Panc1 (cell line): ENCODE data around the gene C3orf33. TPM values are rescaled to one million over a fixed set of nuclear protein-coding genes. Genes with fewer than 3 reads are reported as not detected.

Source experiments
- ATAC-seq: fragments of 200-7000 bp; cut with Tn5 transposase; 2 replicates; pipeline ENCODE4 v1.9.1; 2020; ENCODE audit warnings: mild to moderate bottlenecking, moderate library complexity
- BruUV-seq: library from RNA; stranded (reverse); fragments of 400-500 nt; replicated peaks from 2 replicates; lab custom pipeline; 2021; lab: Mats Ljungman, UMichigan
- CTCF ChIA-PET: fragments of 300-600 bp; sonication (Branson Sonifier 250); formaldehyde crosslinking; loops from one replicate; lab custom pipeline; 2022; ENCODE audit warnings: antibody characterized with exemption; lab: Charles Lee
- POLR2A ChIA-PET: fragments of 300-600 bp; sonication (Branson Sonifier 250); formaldehyde crosslinking; loops from one replicate; lab custom pipeline; 2022; ENCODE audit warnings: antibody characterized with exemption; lab: Charles Lee
- DNase-seq: peaks from one replicate; pipeline ENCODE4 v3.0.0-alpha.2; 2010; ENCODE audit warnings: low read depth, low spot score
- H3K27ac ChIP-seq: 2 replicates; pipeline ENCODE4 v1.5.1; 2011; ENCODE audit warnings: mild to moderate bottlenecking, low read length, inconsistent platforms
- H3K27me3 ChIP-seq: fragments of 200-500 bp; sonication (Bioruptor generic); 2 replicates; pipeline ENCODE4 v1.6.0; 2014; ENCODE audit warnings: low read length, inconsistent platforms; ENCODE audit not compliant: control insufficient read depth, insufficient read depth
- H3K36me3 ChIP-seq: fragments of 200-500 bp; sonication (Bioruptor generic); 2 replicates; pipeline ENCODE4 v1.5.1; 2014; ENCODE audit warnings: inconsistent platforms, mild to moderate bottlenecking, low read length, moderate library complexity; ENCODE audit not compliant: control insufficient read depth, insufficient read depth
- H3K4me1 ChIP-seq: 2 replicates; pipeline ENCODE4 v1.5.1; 2011; ENCODE audit warnings: inconsistent platforms, mild to moderate bottlenecking, low read length, moderate library complexity; ENCODE audit not compliant: control insufficient read depth, insufficient read depth
- H3K4me3 ChIP-seq, 2 experiments: 2 replicates each; pipeline ENCODE4 v1.5.1; 2011 to 2012; ENCODE audit warnings: low read depth in 2 of 2, low read length in 2 of 2, mild to moderate bottlenecking in 2 of 2, inconsistent platforms in 1 of 2, moderate library complexity in 1 of 2
- H3K9me3 ChIP-seq: fragments of 200-500 bp; sonication (Bioruptor generic); 2 replicates; pipeline ENCODE4 v1.5.1; 2014; ENCODE audit warnings: low read depth, mild to moderate bottlenecking, inconsistent platforms, low read length, moderate library complexity; ENCODE audit not compliant: control insufficient read depth, insufficient read depth
- CTCF ChIP-seq: fragments of 450-650 bp; IDR thresholded peaks from 2 replicates; pipeline ENCODE4 v1.5.1; 2017; ENCODE audit warnings: mild to moderate bottlenecking
- POLR2AphosphoS5 ChIP-seq: IDR thresholded peaks from 2 replicates; pipeline ENCODE4 v1.6.1; 2012; ENCODE audit warnings: mild to moderate bottlenecking, low read depth, low read length, moderate library complexity
- REST ChIP-seq, 2 experiments: IDR thresholded peaks; 2 replicates each; pipeline ENCODE4 v1.6.1; 2011 to 2012; ENCODE audit warnings: low read depth in 2 of 2, control low read depth in 1 of 2, low read length in 1 of 2, mild to moderate bottlenecking in 1 of 2, moderate library complexity in 1 of 2; ENCODE audit not compliant: insufficient read depth in 1 of 2
- SIN3A ChIP-seq: IDR thresholded peaks from 2 replicates; pipeline ENCODE4 v1.6.1; 2012; ENCODE audit warnings: low read depth, mild to moderate bottlenecking, low read length, moderate library complexity, borderline replicate concordance; ENCODE audit not compliant: insufficient read depth
- TCF7L2 ChIP-seq: IDR thresholded peaks from 2 replicates; pipeline ENCODE4 v1.6.1; 2011; ENCODE audit warnings: mild to moderate bottlenecking, low read depth, low read length, inconsistent platforms
- in situ Hi-C: cut with HindIII; loops from 2 replicates; pipeline ENCODE4 v1.10.0; 2016; ENCODE audit warnings: low sequenced_read_pairs, low pct_unique_long_range_greater_than_20kb
- intact Hi-C: fragments of 100-400 bp; cut with micrococcal nuclease; formaldehyde crosslinking; loops from one replicate; pipeline ENCODE4 v1.10.0; 2022; ENCODE audit not compliant: unreplicated experiment
- total RNA-seq: library from RNA; stranded (reverse); gene quantifications from one replicate; pipeline ENCODE4 v1.2.1, GENCODE V29; 2021; ENCODE audit not compliant: unreplicated experiment

The C3orf33 gene
- total RNA-seq, 1 experiment from 2014 or later = 3.2 TPM

GRCh38 chr3:155736381-155736780, 69.7 kb downstream of the C3orf33 start:
- Histone ChIP-seq H3K4me3 (no peak overlapping the region), H3K27ac (no peak overlapping the region), H3K4me1 (peaks cover 6% of the 10 kb centered on the region; the same call in 1 of the 2 replicates), H3K9me3 (no peaks in the 10 kb centered on the region), H3K36me3 (no peaks in the 10 kb centered on the region), H3K27me3 (peaks cover 41% of the 10 kb centered on the region)
- no peak for DNase-seq
- BruUV-seq = no TSS peak
- in situ Hi-C loops (no loop called here), intact Hi-C loops (no loop called here)
- no peak for ATAC-seq
- TF ChIP-seq CTCF = no peak
- TF ChIP-seq TCF7L2 = no peak
- no peak for TF ChIP-seq REST (IDR thresholded peaks at IDR 0.05; ENCODE audit: insufficient read depth in 1 of 2, low read depth in 2 of 2, low read length in 1 of 2)
- no peak for TF ChIP-seq SIN3A
- POLR2A ChIA-PET = interaction anchor here (0.7 kb wide), 1 partner anchor 69 kb away, joined by 3 read pairs; no protein-coding TSS in a partner anchor
- CTCF ChIA-PET = no interaction called here

GRCh38 chr3:155730843-155731242, 75.2 kb downstream of the C3orf33 start:
- TF ChIP-seq REST (IDR thresholded peaks at IDR 0.05; ENCODE audit: insufficient read depth in 1 of 2, low read depth in 2 of 2, low read length in 1 of 2) (no peak), CTCF (no peak), POLR2AphosphoS5 (no peak), SIN3A (no peak), TCF7L2 (no peak)
- Histone ChIP-seq H3K27me3 (peaks cover 2% of the 10 kb centered on the region), H3K27ac (no peak overlapping the region), H3K4me3 (no peak overlapping the region), H3K9me3 (no peaks in the 10 kb centered on the region), H3K36me3 (no peaks in the 10 kb centered on the region), H3K4me1 (no peaks in the 10 kb centered on the region)
- no TSS peak for BruUV-seq
- ATAC-seq (no peak), DNase-seq (no peak)
- CTCF ChIA-PET = no interaction called here
- intact Hi-C loops = no loop called here
- POLR2A ChIA-PET = no interaction called here
- in situ Hi-C loops = no loop called here
